Natural killer cell (primary cell): ENCODE results near the gene KCNK1. TPM values are rescaled to one million over a fixed set of nuclear protein-coding genes. Genes with fewer than 3 reads are reported as not detected.

Experiments
- ATAC-seq, 3 donors: fragments of 150-1000 bp in 2 of 3; fragments of 200-7000 bp in 1 of 3; cut with Tn5 transposase; 1 replicate in 1 of 3; 2 replicates in 2 of 3; pipeline ENCODE4 v1.10.0; 2021; ENCODE audit warnings: mild to moderate bottlenecking in 2 of 3, moderate library complexity in 2 of 3
- DNase-seq, 2 donors: peaks; one replicate each; pipeline versions ENCODE4 v3.0.0 to v3.0.0-alpha.2; 2013 to 2021; ENCODE audit warnings: mixed read lengths in 1 of 2
- H3K27ac ChIP-seq: one replicate; pipeline ENCODE4 v1.5.1; 2013; ENCODE audit warnings: mild to moderate bottlenecking, low read length
- H3K27me3 ChIP-seq: one replicate; pipeline ENCODE4 v1.6.1; 2013; ENCODE audit warnings: low read length; ENCODE audit not compliant: control insufficient read depth, insufficient read depth
- H3K36me3 ChIP-seq: one replicate; pipeline ENCODE4 v1.6.1; 2013; ENCODE audit warnings: low read length; ENCODE audit not compliant: control insufficient read depth, insufficient read depth
- H3K4me1 ChIP-seq: one replicate; pipeline ENCODE4 v1.6.1; 2013; ENCODE audit warnings: low read length; ENCODE audit not compliant: control insufficient read depth, insufficient read depth
- H3K4me3 ChIP-seq: one replicate; pipeline ENCODE4 v1.5.1; 2013; ENCODE audit warnings: low read length
- H3K9me3 ChIP-seq: one replicate; pipeline ENCODE4 v1.6.1; 2013; ENCODE audit warnings: low read length; ENCODE audit not compliant: control insufficient read depth, insufficient read depth
- H3K27ac Mint-ChIP-seq, 2 donors: one replicate each; pipeline ENCODE4 v1.8.0; 2022; ENCODE audit warnings: mild to moderate bottlenecking in 2 of 2, mixed read lengths in 2 of 2, moderate library complexity in 1 of 2
- H3K27me3 Mint-ChIP-seq, 2 donors: one replicate each; pipeline ENCODE4 v1.8.0; 2022; ENCODE audit warnings: low read depth in 2 of 2, mixed read lengths in 2 of 2
- H3K36me3 Mint-ChIP-seq: one replicate; pipeline ENCODE4 v1.8.0; 2022; ENCODE audit warnings: mixed read lengths
- H3K4me1 Mint-ChIP-seq, 2 donors: one replicate each; pipeline ENCODE4 v1.8.0; 2022; ENCODE audit warnings: mixed read lengths in 2 of 2
- H3K4me3 Mint-ChIP-seq: one replicate; pipeline ENCODE4 v1.8.0; 2022; ENCODE audit warnings: mild to moderate bottlenecking, moderate library complexity, mixed read lengths
- H3K9me3 Mint-ChIP-seq, 2 donors: one replicate each; pipeline ENCODE4 v1.8.0; 2022; ENCODE audit warnings: mixed read lengths in 2 of 2
- WGBS: methylation state at CpG from one replicate; pipeline ENCODE4 v1.1.7; 2013; ENCODE audit warnings: missing lambda C conversion rate; ENCODE audit not compliant: insufficient coverage; 5-methylcytosine and 5-hydroxymethylcytosine counted together
- intact Hi-C: fragments of 100-400 bp; cut with micrococcal nuclease; formaldehyde crosslinking; loops from one replicate; pipeline ENCODE4 v1.14.2; 2022
- total RNA-seq, 4 donors: library from RNA; stranded (reverse); fragments of 120-200 nt in 1 of 4; gene quantifications; one replicate each; pipeline versions ENCODE4 v1.2.3 to v1.2.4, GENCODE V29; 2013 to 2022
- TF ChIP-seq, protein P1 (sequence below): fragments of 200-600 bp; IDR thresholded peaks from one replicate; pipeline ENCODE4 v1.8.0; 2022; ENCODE audit warnings: antibody characterized with exemption

The KCNK1 gene
- total RNA-seq, 3 donors from 2014 or later (not counting 1 experiment from before 2014, with no cell fraction given), result 0.16 TPM; not detected in 2

DNA sequence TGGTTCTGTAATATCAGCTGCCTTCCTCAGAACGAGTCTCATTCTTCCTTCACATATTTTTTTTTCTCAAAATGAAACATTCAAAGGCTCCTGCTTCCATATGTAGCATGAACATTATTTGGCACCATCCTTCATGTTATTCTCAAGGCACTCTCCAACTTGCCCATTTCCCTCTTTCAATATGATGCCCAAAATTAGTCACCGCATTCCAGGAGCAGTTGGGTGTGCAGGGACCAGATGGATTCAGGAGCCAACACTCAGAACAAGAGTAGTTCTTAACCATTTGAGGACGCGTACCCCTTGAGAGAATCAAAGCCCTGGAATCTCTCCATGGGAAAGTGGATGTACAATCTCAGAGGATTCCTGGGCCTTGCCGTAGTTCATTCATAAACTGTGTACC is 50.3 kb downstream of the KCNK1 start:
- no peak overlapping the region for H3K4me3 Mint-ChIP-seq
- no peaks in the 10 kb centered on the region for H3K27me3 ChIP-seq
- peaks cover 0 to 6% of the 10 kb centered on the region in 2 donors for H3K9me3 Mint-ChIP-seq

DNA sequence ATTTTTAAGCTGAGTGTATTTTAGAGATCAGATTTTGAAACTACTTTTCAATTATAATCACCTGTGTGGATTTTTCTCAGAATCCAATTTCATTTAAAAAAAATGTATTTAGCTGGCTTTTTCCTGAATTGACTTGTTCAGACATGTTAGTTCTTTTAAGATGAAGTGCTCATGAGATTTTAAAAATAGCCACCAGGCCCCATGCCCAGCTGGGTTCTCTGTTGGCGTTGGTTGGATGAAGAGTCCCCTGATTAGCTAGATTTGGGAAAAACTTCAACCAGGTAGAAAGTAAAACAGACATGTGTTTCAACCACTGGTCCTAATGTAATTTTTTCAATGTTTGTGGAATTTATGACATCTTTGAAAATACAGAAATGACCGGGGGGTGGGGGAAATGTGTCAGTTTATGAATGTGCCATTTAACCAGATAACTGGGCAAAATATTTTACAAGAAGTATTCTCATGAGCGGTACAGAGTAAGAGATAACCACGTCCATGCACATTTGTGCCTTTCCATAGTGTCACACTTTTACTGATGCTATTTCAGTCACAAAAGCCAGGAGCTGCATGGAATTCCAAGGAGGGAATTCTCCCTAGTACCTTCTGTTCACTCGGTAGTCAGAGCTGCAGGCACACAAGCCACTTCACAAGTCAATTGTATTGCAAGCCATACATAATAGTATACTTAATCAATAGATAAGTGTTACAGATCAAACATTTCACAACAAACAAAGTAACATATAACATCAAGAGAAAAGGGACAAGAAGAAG is 51.1 kb downstream of the KCNK1 start:
- Histone ChIP-seq H3K27ac (no peak overlapping the region), H3K4me3 (no peak overlapping the region), H3K4me1 (no peaks in the 10 kb centered on the region), H3K36me3 (no peaks in the 10 kb centered on the region), H3K27me3 (no peaks in the 10 kb centered on the region), H3K9me3 (no peaks in the 10 kb centered on the region)
- WGBS, result 78% methylated on average over 4 of the region's 5 CpGs
- no peaks in the 10 kb centered on the region for H3K27me3 Mint-ChIP-seq
- TF ChIP-seq, protein P1, sequence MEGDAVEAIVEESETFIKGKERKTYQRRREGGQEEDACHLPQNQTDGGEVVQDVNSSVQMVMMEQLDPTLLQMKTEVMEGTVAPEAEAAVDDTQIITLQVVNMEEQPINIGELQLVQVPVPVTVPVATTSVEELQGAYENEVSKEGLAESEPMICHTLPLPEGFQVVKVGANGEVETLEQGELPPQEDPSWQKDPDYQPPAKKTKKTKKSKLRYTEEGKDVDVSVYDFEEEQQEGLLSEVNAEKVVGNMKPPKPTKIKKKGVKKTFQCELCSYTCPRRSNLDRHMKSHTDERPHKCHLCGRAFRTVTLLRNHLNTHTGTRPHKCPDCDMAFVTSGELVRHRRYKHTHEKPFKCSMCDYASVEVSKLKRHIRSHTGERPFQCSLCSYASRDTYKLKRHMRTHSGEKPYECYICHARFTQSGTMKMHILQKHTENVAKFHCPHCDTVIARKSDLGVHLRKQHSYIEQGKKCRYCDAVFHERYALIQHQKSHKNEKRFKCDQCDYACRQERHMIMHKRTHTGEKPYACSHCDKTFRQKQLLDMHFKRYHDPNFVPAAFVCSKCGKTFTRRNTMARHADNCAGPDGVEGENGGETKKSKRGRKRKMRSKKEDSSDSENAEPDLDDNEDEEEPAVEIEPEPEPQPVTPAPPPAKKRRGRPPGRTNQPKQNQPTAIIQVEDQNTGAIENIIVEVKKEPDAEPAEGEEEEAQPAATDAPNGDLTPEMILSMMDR, result no peak
- ATAC-seq (no peak), DNase-seq (no peak)
- H3K27ac Mint-ChIP-seq, result no peak overlapping the region
- H3K36me3 Mint-ChIP-seq, result no peaks in the 10 kb centered on the region
- H3K4me3 Mint-ChIP-seq, result no peak overlapping the region
- no peaks in the 10 kb centered on the region for H3K4me1 Mint-ChIP-seq
- H3K9me3 Mint-ChIP-seq, result peaks cover 0 to 6% of the 10 kb centered on the region in 2 donors
- intact Hi-C loops, result no loop called here

More for the DNA sequence above, 50.3 kb downstream of the KCNK1 start:
- no peaks in the 10 kb centered on the region for H3K4me1 ChIP-seq
- Mint-ChIP-seq H3K27ac (no peak overlapping the region), H3K4me1 (no peaks in the 10 kb centered on the region), H3K27me3 (no peaks in the 10 kb centered on the region), H3K36me3 (no peaks in the 10 kb centered on the region)
- no peaks in the 10 kb centered on the region for H3K36me3 ChIP-seq
- intact Hi-C loops, result no loop called here
- H3K4me3 ChIP-seq, result no peak overlapping the region
- 91% methylated on average over 5 of the region's 5 CpGs for WGBS
- ATAC-seq, result no peak
- no peak overlapping the region for H3K27ac ChIP-seq
- TF ChIP-seq, protein P1, result no peak
- no peaks in the 10 kb centered on the region for H3K9me3 ChIP-seq
- DNase-seq, result no peak

DNA sequence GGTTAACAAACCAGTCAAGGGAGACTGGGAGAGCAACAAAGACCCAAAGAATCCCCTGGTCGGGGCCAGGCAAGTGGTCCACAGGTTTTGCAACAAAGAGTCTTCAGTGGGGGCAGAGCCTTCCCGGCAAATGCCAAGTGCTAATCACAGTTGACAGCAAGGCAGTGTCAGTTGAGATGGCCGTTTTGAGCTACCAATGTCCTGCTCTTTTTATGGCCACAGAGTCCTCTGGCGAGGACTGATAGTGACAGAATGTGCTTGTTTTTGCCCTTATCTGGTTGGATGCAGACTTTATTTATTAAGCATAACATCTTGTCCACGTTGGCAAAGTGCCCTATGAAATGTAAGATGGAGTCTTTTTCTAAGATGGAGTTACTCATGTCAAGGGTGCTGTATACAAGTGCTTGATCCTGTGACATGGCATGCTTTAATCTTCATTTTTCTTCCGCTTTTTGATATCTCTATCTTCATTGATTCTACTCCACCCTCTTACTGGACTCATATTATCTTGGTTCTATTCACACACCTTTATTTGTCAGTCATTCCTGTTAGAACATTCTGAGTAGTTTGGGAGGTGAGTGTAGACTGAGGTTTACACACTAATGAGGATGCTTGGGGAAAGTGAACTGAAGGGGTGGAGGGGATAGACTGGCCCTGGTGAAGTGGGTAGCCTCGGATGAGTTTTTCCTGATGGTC is 51.8 kb downstream of the KCNK1 start:
- DNase-seq, result no peak
- peaks cover 0 to 6% of the 10 kb centered on the region in 2 donors for H3K9me3 Mint-ChIP-seq
- H3K27me3 Mint-ChIP-seq, result no peaks in the 10 kb centered on the region
- H3K36me3 ChIP-seq, result no peaks in the 10 kb centered on the region
- H3K27ac Mint-ChIP-seq, result no peak overlapping the region
- no peaks in the 10 kb centered on the region for H3K36me3 Mint-ChIP-seq
- no peaks in the 10 kb centered on the region for H3K27me3 ChIP-seq
- H3K27ac ChIP-seq, result no peak overlapping the region
- intact Hi-C loops, result no loop called here
- TF ChIP-seq, protein P1, result no peak
- ATAC-seq, result no peak
- no peaks in the 10 kb centered on the region for H3K9me3 ChIP-seq
- H3K4me1 Mint-ChIP-seq, result no peaks in the 10 kb centered on the region
- H3K4me3 Mint-ChIP-seq, result no peak overlapping the region
- no peak overlapping the region for H3K4me3 ChIP-seq
- 71% methylated on average over 6 of the region's 7 CpGs for WGBS
- no peaks in the 10 kb centered on the region for H3K4me1 ChIP-seq
